Activated CD4-positive, alpha-beta memory T cell treated with anti-CD3 and anti-CD28 coated beads, Interleukin-2, amount 10 ng/mL, durations not matched to agents 7 days and 5 days (primary cell): Measurements from ENCODE around the gene INPP5A. TPM values are rescaled to one million over a fixed set of nuclear protein-coding genes. Genes with fewer than 3 reads are reported as not detected.

Source experiments
- CTCF ChIA-PET: fragments of 350-600 bp; sonication (Branson Sonifier 250); formaldehyde crosslinking; loops from one replicate; lab custom pipeline; 2021; ENCODE audit warnings: antibody characterized with exemption, inconsistent platforms; lab: Charles Lee
- POLR2A ChIA-PET: fragments of 350-600 bp; sonication (Branson Sonifier 250); formaldehyde crosslinking; loops from one replicate; lab custom pipeline; 2021; ENCODE audit warnings: antibody characterized with exemption; lab: Charles Lee
- DNase-seq: peaks from one replicate; pipeline ENCODE4 v3.0.0-alpha.2; 2020
- H3K27ac Mint-ChIP-seq: one replicate; pipeline ENCODE4 v1.8.0; 2021; ENCODE audit warnings: mild to moderate bottlenecking, mixed read lengths
- H3K27me3 Mint-ChIP-seq: one replicate; pipeline ENCODE4 v1.8.0; 2021; ENCODE audit warnings: mixed read lengths
- H3K36me3 Mint-ChIP-seq: one replicate; pipeline ENCODE4 v1.8.0; 2021; ENCODE audit warnings: low read depth, mixed read lengths
- H3K4me1 Mint-ChIP-seq: one replicate; pipeline ENCODE4 v1.8.0; 2021; ENCODE audit warnings: mixed read lengths
- H3K4me3 Mint-ChIP-seq: one replicate; pipeline ENCODE4 v1.8.0; 2021; ENCODE audit warnings: mild to moderate bottlenecking, mixed read lengths
- H3K9me3 Mint-ChIP-seq: one replicate; pipeline ENCODE4 v1.8.0; 2021; ENCODE audit warnings: mixed read lengths
- total RNA-seq, 2 experiments: library from RNA; stranded (reverse); gene quantifications; one replicate each; pipeline ENCODE4 v1.2.3, GENCODE V29; 2021

The INPP5A gene
- total RNA-seq, 2 experiments from 2014 or later: 9.3 to 9.5 TPM

DNA sequence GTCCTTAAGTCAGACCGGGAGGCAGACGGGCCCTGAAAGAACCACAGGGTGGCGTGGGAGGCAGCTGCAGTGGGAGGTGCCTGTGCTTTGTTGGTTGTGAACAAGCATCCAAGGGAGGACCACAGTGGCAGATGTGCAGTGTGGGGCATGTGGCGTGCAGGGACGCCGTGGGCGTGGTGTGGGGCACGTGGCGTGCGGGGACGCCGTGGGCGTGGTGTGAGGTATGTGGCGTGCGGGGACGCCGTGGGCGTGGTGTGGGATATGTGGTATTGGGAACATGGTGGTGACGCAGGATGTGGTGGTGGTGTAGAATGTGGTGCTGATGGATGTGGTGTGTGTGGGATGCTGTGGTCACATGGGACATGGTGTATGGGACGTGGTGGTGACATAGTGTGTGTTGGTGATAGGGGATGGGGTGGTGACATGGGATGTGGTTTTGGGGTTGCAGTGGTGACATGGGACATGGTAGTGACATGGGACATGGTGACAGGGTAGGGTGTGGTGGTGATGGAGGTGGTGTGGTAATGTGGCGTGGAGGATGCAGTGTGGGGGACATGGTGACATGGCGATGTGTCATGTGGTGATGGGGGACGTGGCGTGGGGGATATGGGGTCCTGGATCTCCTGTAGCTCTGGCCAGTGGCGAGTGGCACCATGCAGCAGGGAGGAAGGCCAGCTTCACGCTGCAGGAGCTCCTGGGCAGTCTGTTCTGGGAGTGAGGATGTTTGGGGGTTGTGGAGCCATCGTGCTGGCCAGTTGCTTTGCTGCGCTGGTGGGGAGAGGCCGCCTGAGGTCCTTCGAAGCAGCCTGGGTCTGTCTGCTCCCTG is 78.8 kb downstream of the INPP5A start:
- peaks cover 16% of the 10 kb centered on the region for H3K4me1 Mint-ChIP-seq
- peaks cover 16% of the 10 kb centered on the region for H3K27me3 Mint-ChIP-seq
- peak overlapping the region; percentile 52 for H3K4me3 Mint-ChIP-seq
- peaks cover 32% of the 10 kb centered on the region for H3K9me3 Mint-ChIP-seq
- CTCF ChIA-PET: no interaction called here
- DNase-seq: peak; percentile 67
- POLR2A ChIA-PET: interaction anchor here (0.9 to 1.1 kb wide), 2 partner anchors 40 to 84 kb away, joined by 3 read pairs; no protein-coding TSS in a partner anchor
- H3K36me3 Mint-ChIP-seq: peaks cover 10% of the 10 kb centered on the region
- H3K27ac Mint-ChIP-seq: peak overlapping the region; percentile 75

DNA sequence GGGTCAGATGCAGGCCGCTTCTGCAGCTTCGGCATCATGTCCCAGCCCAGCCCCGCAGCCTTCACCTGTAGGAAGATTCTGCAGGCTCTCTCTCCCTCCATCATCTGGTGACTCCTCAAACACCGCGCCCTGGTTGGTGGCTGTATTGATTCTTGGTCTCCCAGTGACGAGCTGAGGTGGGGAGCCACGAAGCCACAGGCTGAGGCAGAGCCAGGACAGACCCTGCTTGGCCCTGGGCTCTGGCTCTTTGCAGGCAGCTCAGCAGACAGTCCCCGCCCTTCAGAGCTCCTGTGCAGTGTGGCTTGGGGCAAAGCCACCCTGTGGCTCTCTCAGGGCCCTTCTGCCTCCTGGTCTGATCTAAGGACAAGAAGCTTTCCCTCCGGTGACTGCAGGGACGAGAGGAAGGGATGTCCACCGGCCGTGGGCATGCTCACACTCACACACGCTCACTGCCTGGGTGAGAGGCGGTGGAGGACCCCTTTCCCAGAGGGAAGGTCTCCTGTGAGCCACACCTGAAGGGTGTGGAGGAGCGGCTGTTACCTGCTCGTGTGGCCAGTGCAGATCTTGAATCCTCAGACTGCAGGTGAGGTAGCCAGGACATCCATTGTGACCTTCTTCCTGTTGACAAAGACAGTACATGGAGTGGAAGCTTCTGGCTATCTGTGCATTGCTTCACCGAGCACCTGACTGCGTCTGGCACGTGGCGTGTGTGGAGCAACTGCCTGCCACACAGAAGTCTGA is 79.6 kb downstream of the INPP5A start:
- Mint-ChIP-seq H3K9me3 (peaks cover 34% of the 10 kb centered on the region), H3K27me3 (peaks cover 18% of the 10 kb centered on the region), H3K4me1 (peaks cover 15% of the 10 kb centered on the region), H3K27ac (no peak overlapping the region), H3K4me3 (no peak overlapping the region), H3K36me3 (peaks cover 10% of the 10 kb centered on the region)
- ChIA-PET POLR2A (no interaction called here), CTCF (no interaction called here)
- no peak for DNase-seq

DNA sequence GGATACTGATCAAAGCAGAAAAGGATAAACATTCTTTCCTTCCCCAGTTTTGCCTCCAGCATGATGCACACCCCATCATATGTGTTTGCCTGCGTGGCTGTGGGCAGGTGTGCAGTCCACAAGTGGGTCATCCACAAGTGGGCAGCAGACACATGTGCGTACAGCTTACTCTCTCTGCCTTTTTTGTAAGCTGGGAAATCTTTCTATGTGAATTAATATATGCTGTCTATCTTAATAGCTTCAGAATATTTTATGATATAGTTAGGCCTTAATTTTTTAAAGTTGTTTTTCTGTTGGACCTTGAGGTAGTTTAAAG is 80.1 kb downstream of the INPP5A start:
- H3K4me3 Mint-ChIP-seq: no peak overlapping the region
- no peak for DNase-seq
- H3K36me3 Mint-ChIP-seq: peaks cover 10% of the 10 kb centered on the region
- peaks cover 34% of the 10 kb centered on the region for H3K9me3 Mint-ChIP-seq
- POLR2A ChIA-PET: no interaction called here
- H3K27ac Mint-ChIP-seq: no peak overlapping the region
- peaks cover 13% of the 10 kb centered on the region for H3K4me1 Mint-ChIP-seq
- CTCF ChIA-PET: no interaction called here
- peaks cover 18% of the 10 kb centered on the region for H3K27me3 Mint-ChIP-seq

DNA sequence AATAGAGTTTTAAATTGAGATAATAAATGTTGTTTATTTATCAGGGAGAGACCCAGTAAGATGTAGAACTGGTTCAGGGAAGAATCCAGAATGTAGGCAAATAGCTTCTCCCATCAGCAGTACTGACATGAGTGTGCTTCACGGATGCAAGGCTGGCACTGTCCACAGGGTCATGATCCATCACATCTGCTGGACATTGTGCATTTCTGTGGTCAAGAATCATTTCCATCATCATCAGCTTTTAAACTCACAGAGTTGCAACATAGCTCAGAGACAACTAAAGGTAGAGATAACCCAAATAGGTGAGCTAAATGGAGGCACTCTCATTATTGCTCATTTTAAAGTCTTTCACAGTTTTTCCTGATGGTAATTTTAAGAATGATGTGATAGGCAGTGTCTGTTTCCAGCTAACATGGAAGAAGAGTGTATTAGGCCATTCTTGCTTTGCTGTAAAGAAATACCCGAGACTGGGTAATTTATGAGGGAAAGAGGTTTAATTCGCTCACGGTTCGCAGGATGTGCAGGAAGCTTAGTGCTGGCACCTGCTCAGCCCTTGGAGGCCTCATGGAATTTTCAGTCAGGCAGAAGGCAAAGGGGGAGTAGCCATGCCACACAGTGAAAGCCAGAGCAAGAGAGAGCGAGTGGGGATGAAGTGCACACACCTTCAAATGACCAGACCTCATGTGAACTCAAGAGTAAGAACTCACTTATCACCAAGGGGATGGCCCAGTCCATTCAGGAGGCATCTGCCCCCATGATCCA is 80.8 kb downstream of the INPP5A start:
- ChIA-PET CTCF (no interaction called here), POLR2A (no interaction called here)
- H3K27me3 Mint-ChIP-seq: peaks cover 18% of the 10 kb centered on the region
- peaks cover 13% of the 10 kb centered on the region for H3K4me1 Mint-ChIP-seq
- DNase-seq: no peak
- H3K9me3 Mint-ChIP-seq: peaks cover 34% of the 10 kb centered on the region
- H3K27ac Mint-ChIP-seq: no peak overlapping the region
- no peak overlapping the region for H3K4me3 Mint-ChIP-seq
- peaks cover 10% of the 10 kb centered on the region for H3K36me3 Mint-ChIP-seq

DNA sequence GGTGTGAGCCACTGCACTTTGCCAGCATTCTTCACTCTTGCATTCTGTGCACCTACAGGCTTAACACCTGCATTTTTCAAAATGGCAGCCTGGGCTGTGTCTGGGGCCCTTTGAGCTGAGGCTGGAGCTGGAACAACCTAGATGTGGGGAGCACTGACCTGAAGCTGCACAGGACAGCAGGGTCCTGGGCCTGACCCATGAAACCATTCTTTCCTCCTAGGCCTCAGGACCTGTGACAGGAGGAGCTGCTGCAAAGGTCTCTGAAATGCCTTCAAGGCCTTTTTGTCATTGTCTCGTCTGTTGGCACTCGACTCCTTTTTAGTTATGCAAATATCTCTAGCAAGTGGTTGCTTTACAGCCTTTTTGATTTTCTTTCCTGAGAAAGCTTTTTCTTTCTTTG is 82.3 kb downstream of the INPP5A start:
- H3K9me3 Mint-ChIP-seq: peaks cover 34% of the 10 kb centered on the region
- H3K36me3 Mint-ChIP-seq: peaks cover 10% of the 10 kb centered on the region
- no peak overlapping the region for H3K27ac Mint-ChIP-seq
- peaks cover 13% of the 10 kb centered on the region for H3K4me1 Mint-ChIP-seq
- no peak overlapping the region for H3K4me3 Mint-ChIP-seq
- ChIA-PET CTCF (no interaction called here), POLR2A (no interaction called here)
- H3K27me3 Mint-ChIP-seq: peaks cover 18% of the 10 kb centered on the region
- no peak for DNase-seq

DNA sequence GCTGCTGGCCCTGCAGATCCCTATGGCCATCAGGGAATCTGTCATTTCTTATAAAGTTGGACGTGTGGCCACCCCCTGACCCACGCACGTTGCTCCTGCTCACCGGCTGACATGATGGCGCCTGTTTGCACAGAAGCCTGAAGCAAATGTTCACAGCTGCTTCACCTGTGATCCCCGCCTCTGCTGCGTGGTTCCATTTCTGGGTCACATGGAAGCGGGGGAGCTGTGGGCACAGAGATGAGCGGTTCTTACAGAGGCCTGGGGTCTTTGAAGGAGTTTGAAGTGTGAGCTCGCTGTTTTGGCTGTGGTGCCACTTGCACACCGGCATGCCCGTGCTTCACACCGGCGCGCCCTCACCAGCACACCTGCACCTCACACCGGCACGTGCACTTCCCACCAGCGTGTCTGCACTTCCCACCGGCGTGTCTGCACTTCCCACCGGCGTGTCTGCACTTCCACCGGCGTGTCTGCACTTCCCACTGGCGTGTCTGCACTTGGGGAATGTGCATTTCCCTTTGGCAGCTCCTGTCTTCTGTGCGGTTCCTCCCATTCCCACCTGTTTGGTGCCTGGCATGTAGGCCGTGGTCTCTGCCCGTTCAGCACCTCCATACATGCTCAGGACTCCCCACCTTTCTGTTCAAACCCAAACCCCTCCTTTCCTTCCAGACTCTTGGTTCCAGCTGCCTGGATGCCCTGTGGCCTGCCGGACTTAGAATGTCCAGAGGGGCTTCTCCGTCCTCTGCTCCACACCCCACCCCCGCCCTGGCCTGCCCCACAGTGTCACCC is 86.7 kb downstream of the INPP5A start:
- Mint-ChIP-seq H3K4me1 (no peaks in the 10 kb centered on the region), H3K9me3 (peaks cover 14% of the 10 kb centered on the region), H3K4me3 (no peak overlapping the region), H3K27ac (no peak overlapping the region), H3K27me3 (peaks cover 14% of the 10 kb centered on the region), H3K36me3 (peaks cover 2% of the 10 kb centered on the region)
- no peak for DNase-seq
- POLR2A ChIA-PET: no interaction called here
- CTCF ChIA-PET: no interaction called here

DNA sequence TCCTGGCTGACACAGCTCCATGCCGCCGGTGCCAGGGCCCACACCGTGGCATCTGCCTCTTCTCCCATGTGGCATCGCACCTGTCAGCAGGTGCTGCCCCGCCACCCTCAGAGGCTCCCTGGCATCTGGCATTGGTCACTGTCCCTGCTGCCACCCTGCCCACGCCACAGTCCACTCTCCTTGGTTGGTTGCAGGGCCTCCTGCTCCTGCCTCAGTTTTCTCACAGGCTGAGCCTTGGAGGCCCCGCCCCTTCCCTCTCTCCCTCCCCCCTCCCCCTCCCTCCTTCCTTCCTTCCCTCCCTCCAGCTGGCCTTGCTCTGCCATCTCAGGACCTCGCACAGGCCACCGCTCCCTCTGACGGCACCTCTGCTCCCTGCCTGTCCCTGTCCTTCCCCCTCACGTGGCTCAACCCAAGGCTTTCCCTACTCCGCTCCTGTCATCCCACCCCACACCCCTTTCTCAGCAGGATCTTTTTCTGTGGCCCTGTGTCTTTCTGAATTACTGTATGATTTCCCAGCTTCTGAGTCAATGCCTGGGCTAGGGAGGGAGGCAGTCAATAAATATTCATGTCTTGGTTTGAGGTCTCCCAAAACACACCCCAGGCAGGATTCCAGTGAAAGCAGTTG is 87.4 kb downstream of the INPP5A start:
- H3K36me3 Mint-ChIP-seq: peaks cover 2% of the 10 kb centered on the region
- peaks cover 14% of the 10 kb centered on the region for H3K27me3 Mint-ChIP-seq
- no peak overlapping the region for H3K4me3 Mint-ChIP-seq
- DNase-seq: no peak
- ChIA-PET POLR2A (no interaction called here), CTCF (no interaction called here)
- peaks cover 13% of the 10 kb centered on the region for H3K9me3 Mint-ChIP-seq
- no peak overlapping the region for H3K27ac Mint-ChIP-seq
- H3K4me1 Mint-ChIP-seq: no peaks in the 10 kb centered on the region

DNA sequence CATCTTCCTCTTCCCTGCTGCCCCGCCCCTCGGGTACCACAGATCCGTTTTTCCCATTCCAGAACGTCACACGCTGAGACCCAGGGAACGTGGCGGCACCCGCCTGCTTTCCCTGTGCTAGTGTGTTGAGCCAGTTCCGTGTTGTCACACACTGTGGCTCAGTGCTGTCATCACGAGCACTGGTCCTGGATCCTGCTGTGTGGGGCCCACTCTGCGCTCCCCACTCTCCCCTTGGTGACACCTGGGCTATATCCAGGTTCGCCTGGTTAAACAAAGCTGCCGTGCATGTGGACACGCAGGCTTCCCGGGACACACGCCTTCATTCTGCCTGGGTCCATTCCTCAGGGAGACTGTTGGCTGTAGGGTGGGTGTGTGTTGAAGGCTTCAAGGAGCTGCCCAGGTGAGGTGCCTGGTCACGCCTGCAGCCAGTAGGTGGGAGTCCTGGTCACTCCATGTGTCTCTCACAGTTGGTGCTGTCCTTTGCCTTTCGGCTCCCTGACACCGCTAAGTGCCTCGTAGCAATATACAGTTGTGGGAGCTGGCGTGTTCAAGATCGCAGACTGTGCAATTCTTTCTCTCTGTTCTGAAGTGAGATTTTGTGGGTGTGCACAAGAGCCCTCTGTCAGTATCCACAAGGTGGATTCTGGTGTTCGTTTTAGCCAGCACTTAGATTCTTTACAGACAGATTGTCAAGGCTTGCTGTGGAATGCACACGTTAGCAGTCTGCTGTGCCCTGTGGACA is 88.6 kb downstream of the INPP5A start:
- H3K36me3 Mint-ChIP-seq: no peaks in the 10 kb centered on the region
- peaks cover 3% of the 10 kb centered on the region for H3K4me1 Mint-ChIP-seq
- ChIA-PET CTCF (no interaction called here), POLR2A (interaction anchor here (0.6 kb wide), 1 partner anchor 42 kb away, joined by 3 read pairs; no protein-coding TSS in a partner anchor)
- no peak overlapping the region for H3K27ac Mint-ChIP-seq
- no peak for DNase-seq
- H3K9me3 Mint-ChIP-seq: peaks cover 4% of the 10 kb centered on the region
- H3K27me3 Mint-ChIP-seq: peaks cover 4% of the 10 kb centered on the region
- no peak overlapping the region for H3K4me3 Mint-ChIP-seq

DNA sequence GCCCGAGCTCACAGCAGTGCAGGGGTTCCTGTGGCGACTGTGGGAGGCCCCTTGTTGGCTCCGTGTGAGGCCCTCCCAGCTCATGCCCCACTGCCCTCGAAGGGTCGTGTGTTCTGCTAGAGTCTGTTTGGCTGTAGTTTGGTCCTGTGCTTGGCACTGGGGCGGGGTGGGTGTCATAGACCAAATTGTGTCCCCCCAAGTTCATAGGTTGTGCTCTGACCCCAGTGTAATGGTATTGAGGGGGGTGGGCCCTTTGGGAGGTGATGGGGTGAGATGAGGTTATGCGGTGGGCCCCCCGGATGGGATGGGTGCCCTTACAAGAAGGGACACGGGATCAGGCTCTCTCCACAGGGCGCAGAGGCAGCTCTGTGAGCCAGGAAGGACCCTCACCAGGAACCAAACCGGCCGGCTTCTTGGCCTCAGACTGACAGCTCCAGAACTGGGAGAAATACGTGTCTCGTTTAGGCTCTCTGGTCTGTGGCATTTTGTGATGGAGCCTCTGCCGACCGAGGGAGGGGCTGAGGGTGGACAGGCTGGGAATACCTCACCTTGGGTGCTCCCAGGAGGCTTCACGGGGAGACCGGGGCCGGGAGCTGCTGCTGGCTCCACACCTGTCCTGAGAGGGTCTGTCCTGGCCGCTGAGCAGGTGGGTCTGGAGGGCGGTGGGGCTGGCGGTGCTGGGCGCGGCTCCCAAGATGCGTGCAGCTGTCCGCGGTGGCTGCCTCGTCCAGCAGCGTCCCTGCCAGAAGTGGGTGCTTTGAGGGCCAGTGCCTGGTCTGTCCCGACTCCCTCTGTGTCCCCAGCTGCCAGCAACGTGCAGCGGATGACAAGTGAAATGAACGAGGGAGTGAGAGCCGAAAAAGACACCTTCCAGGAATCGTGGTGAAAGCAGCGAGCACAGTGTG is 89.4 kb downstream of the INPP5A start:
- Mint-ChIP-seq H3K36me3 (no peaks in the 10 kb centered on the region), H3K9me3 (no peaks in the 10 kb centered on the region), H3K27me3 (no peaks in the 10 kb centered on the region), H3K4me3 (no peak overlapping the region), H3K27ac (no peak overlapping the region), H3K4me1 (peaks cover 3% of the 10 kb centered on the region)
- no peak for DNase-seq
- ChIA-PET CTCF (no interaction called here), POLR2A (interaction anchor here (0.6 kb wide), 1 partner anchor 43 kb away, joined by 3 read pairs; no protein-coding TSS in a partner anchor)

DNA sequence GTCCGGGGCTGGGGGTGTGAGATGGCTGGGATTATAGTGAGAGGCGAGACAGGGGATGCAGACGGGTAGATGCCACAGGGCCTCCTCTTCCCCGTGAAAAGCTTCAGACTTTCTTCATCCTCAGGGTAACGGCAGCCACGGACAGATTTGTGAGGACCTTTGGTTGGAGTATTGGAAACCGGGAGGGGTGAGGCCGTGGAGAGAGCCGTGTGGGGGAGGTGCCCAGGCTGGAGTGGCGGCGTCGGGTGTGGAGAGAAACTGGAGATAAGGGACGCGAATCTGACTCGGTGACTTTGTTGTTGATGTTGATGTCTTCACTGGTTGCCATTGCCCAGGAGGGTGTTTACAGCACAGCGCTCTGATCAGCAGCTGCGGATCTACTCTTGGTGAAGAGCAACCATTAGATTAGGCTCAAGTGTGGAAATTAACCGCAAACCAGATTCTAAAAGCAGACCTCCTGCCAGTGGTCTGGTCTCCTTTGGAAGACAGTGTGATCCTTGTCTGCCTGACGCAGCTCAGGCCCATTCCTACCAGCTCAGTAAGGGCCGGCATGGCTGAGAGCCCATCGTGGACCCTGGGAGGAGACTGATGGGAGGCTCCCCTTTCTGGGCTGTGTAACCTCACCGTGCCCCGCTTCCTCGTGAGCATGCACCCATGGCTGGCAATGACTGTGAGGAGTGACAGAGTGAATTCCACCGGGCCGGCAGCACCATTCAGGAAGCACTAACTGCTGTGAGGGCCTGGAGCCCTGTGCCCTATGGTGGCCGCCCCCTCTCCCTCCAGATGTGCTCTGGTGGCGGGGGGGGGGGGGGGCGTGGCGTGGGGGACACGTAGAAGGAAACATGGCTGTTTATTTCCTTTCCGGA is 90.3 kb downstream of the INPP5A start:
- H3K27me3 Mint-ChIP-seq: no peaks in the 10 kb centered on the region
- no peak overlapping the region for H3K4me3 Mint-ChIP-seq
- no peak for DNase-seq
- no peaks in the 10 kb centered on the region for H3K9me3 Mint-ChIP-seq
- H3K27ac Mint-ChIP-seq: no peak overlapping the region
- H3K36me3 Mint-ChIP-seq: no peaks in the 10 kb centered on the region
- CTCF ChIA-PET: no interaction called here
- H3K4me1 Mint-ChIP-seq: peaks cover 3% of the 10 kb centered on the region
- POLR2A ChIA-PET: no interaction called here
